ENCODE measurements around the gene EYS. TPM values are rescaled to one million over a fixed set of nuclear protein-coding genes. Genes with fewer than 3 reads are reported as not detected.
"Not testable (repeated sequence)": the region's sequence is repeated elsewhere in the genome, so short reads cannot be mapped to it uniquely, and the experiment has no call there.

The EYS gene
- total RNA-seq, 1 donor from 2014 or later, result 0.06 TPM

DNA sequence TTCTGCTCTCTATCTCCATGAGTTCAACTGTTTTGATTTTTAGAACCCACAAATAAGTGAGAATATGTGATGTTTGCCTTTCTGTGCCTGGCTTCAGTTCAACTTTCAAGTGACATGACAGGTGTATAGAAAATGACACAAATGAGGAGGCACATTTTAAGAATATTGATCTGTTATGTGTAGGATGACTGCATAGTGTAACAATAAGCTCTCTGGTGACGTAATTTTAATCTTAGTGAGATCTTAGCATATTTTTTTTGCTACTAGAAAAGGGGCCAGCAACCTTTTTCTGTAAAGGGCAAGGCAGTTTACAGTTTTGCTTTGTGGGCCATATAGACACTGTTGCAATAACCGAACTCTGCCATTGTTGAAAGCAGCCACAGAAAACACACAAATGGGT lies 1941.2 kb downstream of the EYS start:
- H3K4me3 ChIP-seq (ENCODE audit: low read depth, low read length), result no peak overlapping the region
- TF ChIP-seq, protein P1, sequence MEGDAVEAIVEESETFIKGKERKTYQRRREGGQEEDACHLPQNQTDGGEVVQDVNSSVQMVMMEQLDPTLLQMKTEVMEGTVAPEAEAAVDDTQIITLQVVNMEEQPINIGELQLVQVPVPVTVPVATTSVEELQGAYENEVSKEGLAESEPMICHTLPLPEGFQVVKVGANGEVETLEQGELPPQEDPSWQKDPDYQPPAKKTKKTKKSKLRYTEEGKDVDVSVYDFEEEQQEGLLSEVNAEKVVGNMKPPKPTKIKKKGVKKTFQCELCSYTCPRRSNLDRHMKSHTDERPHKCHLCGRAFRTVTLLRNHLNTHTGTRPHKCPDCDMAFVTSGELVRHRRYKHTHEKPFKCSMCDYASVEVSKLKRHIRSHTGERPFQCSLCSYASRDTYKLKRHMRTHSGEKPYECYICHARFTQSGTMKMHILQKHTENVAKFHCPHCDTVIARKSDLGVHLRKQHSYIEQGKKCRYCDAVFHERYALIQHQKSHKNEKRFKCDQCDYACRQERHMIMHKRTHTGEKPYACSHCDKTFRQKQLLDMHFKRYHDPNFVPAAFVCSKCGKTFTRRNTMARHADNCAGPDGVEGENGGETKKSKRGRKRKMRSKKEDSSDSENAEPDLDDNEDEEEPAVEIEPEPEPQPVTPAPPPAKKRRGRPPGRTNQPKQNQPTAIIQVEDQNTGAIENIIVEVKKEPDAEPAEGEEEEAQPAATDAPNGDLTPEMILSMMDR (conservative IDR thresholded peaks at IDR 0.05; ENCODE audit: low read depth, low read length), result no peak
- DNase-seq (ENCODE audit: low read depth), result no peak

DNA sequence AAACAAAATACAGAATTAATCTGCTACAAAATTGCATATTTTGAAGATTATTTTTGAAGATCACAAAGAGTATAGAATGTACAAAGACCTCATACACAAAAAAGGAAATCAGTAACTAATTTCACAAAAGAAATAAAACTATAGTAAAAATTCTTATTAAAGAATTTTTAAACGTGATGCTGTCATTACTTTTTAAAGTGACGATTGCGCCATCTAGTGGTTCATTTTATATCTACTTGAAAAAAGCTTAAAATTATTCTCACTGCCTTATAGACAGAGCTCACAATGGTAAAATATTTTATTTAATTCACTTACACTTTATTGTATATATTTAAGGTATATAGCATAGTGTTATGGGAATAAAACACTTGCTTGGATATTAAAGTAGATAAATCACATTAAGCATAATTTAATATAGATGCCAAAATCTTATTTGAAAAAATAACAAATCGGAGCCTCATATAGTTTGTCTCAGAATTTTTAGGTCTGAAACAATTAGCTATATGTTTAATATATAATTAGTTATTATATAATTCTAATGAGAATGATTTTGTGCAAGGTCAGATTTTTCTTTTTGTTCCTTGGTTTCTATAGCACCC lies 1942.6 kb downstream of the EYS start:
- peak; percentile 12 for DNase-seq (ENCODE audit: low read depth)
- H3K4me3 ChIP-seq (ENCODE audit: low read depth, low read length), result no peak overlapping the region

DNA sequence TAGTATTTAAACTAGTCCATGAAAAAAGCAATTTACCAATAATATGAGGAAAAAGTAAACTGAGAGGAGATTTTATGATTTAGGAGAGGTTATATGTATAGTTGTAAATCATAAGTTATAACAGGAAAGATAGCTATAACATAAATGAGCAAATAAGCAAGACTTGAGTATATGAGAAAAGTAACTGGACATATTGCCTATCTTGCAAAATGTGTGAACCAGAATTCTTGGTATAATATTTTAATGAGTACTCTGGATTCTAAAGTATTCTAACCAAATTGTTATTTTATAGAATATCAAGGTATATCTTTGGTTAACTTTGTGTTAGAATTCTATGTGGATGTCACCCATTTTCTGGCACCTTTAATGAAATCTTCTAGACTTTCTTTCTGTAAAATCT lies 1946.8 kb downstream of the EYS start:
- TF ChIP-seq, protein P1 (conservative IDR thresholded peaks at IDR 0.05; ENCODE audit: low read depth, low read length), result no peak
- no peak for DNase-seq (ENCODE audit: low read depth)
- no peak overlapping the region for H3K4me3 ChIP-seq (ENCODE audit: low read depth, low read length)

More for the DNA sequence above, 1942.6 kb downstream of the EYS start:
- TF ChIP-seq, protein P1 (conservative IDR thresholded peaks at IDR 0.05; ENCODE audit: low read depth, low read length), result no peak

DNA sequence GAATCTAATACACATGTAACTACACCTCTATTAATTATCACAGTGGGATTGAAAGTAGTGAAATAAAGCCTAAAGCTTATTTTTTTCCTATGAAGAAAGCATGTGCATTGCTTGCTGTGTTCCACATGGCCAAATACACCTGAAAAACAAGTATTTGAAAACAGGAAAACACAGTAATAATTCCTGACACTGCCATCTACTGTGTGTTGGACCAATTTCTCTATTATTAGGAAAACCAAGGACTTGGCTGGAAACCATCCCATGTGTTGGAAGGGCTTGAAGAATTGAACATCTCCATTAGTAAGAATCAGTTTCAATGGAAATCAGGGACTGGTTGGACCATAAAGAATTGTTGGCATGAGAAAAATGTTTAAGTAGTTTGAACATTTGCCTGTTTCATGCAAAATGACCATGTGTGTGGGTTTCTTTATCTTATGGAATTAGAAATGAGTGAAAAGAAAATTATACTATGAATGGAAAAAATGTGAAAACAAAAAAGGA lies 1947.4 kb downstream of the EYS start:
- DNase-seq (ENCODE audit: low read depth), result no peak
- TF ChIP-seq, protein P1 (conservative IDR thresholded peaks at IDR 0.05; ENCODE audit: low read depth, low read length), result no peak
- H3K4me3 ChIP-seq (ENCODE audit: low read depth, low read length), result no peak overlapping the region

DNA sequence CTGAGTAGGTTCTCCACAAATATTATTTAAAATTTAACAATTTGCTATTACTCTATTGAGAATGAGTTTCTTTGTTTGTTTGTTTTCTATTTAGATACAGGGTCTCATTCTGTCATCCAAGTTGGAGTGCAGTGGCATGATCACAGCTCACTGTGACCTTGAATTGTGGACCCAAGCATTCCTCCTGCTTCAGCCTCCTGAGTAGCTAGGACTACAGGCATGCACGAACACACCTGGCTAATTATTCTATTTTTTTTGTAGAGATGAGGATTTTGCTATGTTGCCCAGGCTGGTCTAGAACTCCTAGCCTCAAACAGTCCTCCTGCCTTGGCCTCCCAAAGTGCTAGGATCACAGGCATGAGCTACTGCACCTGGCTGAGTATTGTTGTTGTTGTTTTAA lies 1949.2 kb downstream of the EYS start:
- H3K4me3 ChIP-seq (ENCODE audit: low read depth, low read length), result no peak overlapping the region
- TF ChIP-seq, protein P1 (conservative IDR thresholded peaks at IDR 0.05; ENCODE audit: low read depth, low read length), result no peak
- no peak for DNase-seq (ENCODE audit: low read depth)

DNA sequence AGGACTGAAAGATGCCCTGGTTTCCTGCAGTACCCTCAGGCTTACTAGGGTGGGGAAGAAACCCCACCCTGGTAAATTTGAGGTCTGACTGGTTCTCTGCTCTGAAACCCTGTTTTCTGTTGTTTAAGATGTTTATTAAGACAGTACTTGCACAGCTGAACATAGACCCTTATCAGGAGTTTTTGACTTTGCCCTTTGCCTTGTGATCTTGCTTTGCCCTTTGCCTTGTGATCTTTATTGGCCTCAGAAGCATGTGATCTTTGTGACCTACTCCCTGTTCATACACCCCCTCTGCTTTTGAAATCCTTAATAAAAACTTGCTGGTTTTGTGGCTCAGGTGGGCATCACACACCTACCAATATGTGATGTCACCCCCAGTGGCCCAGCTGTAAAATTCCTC lies 1949.8 kb downstream of the EYS start:
- DNase-seq (ENCODE audit: low read depth); H3K4me3 ChIP-seq (ENCODE audit: low read depth, low read length): not testable (repeated sequence)

DNA sequence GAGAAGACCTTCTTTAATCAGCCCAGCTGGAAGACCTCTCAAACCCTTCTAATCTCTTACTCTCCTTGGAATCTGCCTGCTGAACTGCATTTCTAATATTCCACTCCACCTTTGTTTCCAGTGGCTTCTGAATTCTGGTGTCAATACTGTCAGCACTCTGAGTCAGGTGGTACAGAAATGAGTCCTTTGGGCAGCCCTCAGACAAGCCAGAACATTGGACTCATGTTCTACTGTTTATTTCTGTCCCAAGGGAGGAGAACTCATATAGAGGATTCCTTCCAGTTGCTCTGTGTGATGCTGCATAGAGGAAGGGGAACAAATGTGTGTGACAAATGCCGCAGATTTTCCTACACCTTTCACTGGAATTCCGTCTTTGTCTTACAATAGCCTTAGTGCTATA lies 1956.6 kb downstream of the EYS start:
- DNase-seq (ENCODE audit: low read depth), result no peak
- no peak overlapping the region for H3K4me3 ChIP-seq (ENCODE audit: low read depth, low read length)
- TF ChIP-seq, protein P1 (conservative IDR thresholded peaks at IDR 0.05; ENCODE audit: low read depth, low read length), result no peak

All from epithelial cell of proximal tubule (primary cell).